BE2C (cell line): Measurements from ENCODE around the gene PIK3R5.

Experiments used
- DNase-seq: peaks from one replicate; pipeline ENCODE4 v3.0.0-alpha.2; 2020
- H3K27me3 ChIP-seq: fragments of 250-450 bp; sonication (Bioruptor Pico); 2 replicates; pipeline ENCODE4 v1.5.1; 2020; ENCODE audit warnings: mild to moderate bottlenecking
- H3K36me3 ChIP-seq: fragments of 250-450 bp; sonication (Bioruptor Pico); 2 replicates; pipeline ENCODE4 v1.5.1; 2020; ENCODE audit warnings: mild to moderate bottlenecking
- H3K4me1 ChIP-seq: fragments of 250-450 bp; sonication (Bioruptor Pico); 2 replicates; pipeline ENCODE4 v1.5.1; 2020
- H3K4me3 ChIP-seq: 2 replicates; pipeline ENCODE4 v1.5.1; 2011; ENCODE audit warnings: low read depth, low read length
- H3K9me3 ChIP-seq: fragments of 250-450 bp; sonication (Bioruptor Pico); 2 replicates; pipeline ENCODE4 v1.5.1; 2020
- TF ChIP-seq, protein P1 (sequence below): IDR thresholded peaks from 2 replicates; pipeline ENCODE4 v1.5.1; 2012; ENCODE audit warnings: mild to moderate bottlenecking, low read depth, low read length

The PIK3R5 gene

DNA sequence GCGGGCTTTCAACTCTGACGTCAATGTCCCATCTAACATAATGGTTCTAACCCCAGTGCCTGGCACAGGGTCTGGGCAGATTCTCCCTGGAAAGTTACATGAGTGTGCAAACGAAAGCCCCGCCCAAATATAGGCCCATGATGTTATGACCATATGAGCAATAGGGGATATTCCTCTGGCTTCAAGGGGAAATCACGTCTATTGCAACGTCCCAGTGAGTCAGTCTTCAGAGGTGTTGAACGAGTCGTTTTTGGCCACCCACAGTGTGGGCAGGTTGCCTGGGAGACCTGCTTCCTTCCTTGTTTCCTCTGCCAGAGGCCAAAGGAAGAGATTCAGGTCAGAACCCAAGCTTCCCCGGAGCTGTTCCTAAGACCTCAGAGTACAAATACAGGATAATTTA lies 30.3 kb downstream of the PIK3R5 start:
- Histone ChIP-seq H3K9me3 (no peaks in the 10 kb centered on the region), H3K4me1 (no peaks in the 10 kb centered on the region), H3K4me3 (no peak overlapping the region), H3K36me3 (no peaks in the 10 kb centered on the region), H3K27me3 (no peaks in the 10 kb centered on the region)
- no peak for DNase-seq
- TF ChIP-seq, protein P1, sequence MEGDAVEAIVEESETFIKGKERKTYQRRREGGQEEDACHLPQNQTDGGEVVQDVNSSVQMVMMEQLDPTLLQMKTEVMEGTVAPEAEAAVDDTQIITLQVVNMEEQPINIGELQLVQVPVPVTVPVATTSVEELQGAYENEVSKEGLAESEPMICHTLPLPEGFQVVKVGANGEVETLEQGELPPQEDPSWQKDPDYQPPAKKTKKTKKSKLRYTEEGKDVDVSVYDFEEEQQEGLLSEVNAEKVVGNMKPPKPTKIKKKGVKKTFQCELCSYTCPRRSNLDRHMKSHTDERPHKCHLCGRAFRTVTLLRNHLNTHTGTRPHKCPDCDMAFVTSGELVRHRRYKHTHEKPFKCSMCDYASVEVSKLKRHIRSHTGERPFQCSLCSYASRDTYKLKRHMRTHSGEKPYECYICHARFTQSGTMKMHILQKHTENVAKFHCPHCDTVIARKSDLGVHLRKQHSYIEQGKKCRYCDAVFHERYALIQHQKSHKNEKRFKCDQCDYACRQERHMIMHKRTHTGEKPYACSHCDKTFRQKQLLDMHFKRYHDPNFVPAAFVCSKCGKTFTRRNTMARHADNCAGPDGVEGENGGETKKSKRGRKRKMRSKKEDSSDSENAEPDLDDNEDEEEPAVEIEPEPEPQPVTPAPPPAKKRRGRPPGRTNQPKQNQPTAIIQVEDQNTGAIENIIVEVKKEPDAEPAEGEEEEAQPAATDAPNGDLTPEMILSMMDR = no peak

DNA sequence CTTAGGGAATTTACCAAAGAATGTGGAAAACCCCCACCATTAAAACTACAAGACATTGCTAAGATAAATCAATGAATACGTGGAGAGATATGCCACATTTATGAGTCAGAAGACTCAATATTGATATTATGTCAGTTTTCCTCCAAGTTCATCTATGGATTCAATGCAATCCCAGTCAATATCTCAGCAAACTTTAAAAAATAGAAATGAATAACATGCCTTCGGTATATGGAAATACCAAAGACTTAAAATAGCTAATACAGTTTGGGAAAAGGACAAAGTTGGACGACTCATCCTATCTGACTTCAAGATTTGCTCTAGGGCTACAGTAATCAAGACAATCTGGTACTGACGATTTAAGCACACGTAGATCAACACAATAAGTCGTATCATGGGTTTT lies 31.2 kb downstream of the PIK3R5 start:
- Histone ChIP-seq H3K9me3 (no peaks in the 10 kb centered on the region), H3K4me3 (no peak overlapping the region)
- TF ChIP-seq, protein P1 = no peak

GRCh38 chr17:8930649-8931048 lies 34.9 kb downstream of the PIK3R5 start:
- Histone ChIP-seq H3K9me3 (no peaks in the 10 kb centered on the region), H3K4me3 (no peak overlapping the region)
- TF ChIP-seq, protein P1 = no peak

More for the DNA sequence above, 31.2 kb downstream of the PIK3R5 start:
- Histone ChIP-seq H3K27me3 (no peaks in the 10 kb centered on the region), H3K36me3 (no peaks in the 10 kb centered on the region), H3K4me1 (no peaks in the 10 kb centered on the region)
- DNase-seq = no peak

DNA sequence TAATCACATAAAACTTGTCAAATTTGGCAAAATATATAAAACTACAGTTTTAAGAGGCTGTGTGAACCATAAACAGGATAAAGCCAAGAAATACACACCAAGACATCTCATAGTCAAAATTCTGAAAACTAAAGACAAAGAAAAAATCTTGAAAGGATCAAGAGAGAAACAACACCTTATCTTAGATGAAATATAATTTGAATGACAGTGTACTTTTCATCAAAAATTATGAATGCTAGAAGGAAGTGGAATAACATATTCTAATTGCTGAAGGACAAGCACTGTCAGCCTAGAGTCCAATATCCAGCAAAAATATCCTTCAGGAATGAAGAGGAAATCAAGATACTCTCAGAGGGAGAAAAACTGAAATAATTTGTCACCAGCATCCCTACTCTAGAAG lies 37.2 kb downstream of the PIK3R5 start:
- Histone ChIP-seq H3K27me3 (no peaks in the 10 kb centered on the region), H3K36me3 (no peaks in the 10 kb centered on the region), H3K4me1 (no peaks in the 10 kb centered on the region), H3K9me3 (no peaks in the 10 kb centered on the region), H3K4me3 (no peak overlapping the region)
- TF ChIP-seq, protein P1 = no peak
- DNase-seq = no peak

More at GRCh38 chr17:8930649-8931048, 34.9 kb downstream of the PIK3R5 start:
- DNase-seq = no peak
- no peaks in the 10 kb centered on the region for H3K4me1 ChIP-seq
- H3K36me3 ChIP-seq = no peaks in the 10 kb centered on the region
- H3K27me3 ChIP-seq = no peaks in the 10 kb centered on the region

DNA sequence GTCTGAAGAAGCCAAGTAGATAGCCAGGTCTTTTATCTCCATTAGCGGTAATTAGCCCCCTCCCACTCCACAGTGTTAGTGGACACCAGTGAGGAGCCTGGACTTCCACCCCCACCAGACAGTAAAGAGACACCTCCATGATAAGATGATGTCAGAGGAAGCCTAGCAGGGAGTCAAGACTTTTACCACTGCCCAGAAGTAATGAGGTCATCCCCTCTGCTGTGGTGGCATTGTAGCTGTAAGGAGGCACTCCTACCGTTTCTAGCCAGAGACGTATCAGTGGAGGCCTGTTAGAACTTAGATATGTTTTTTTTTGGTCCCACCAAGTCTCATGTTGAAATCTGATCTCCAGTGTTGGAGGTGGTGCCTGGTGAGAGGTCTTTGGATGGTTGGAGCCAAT lies 38.1 kb downstream of the PIK3R5 start:
- Histone ChIP-seq H3K4me3 (no peak overlapping the region), H3K27me3 (no peaks in the 10 kb centered on the region), H3K9me3 (no peaks in the 10 kb centered on the region), H3K36me3 (no peaks in the 10 kb centered on the region), H3K4me1 (no peaks in the 10 kb centered on the region)
- TF ChIP-seq, protein P1 = no peak
- DNase-seq = no peak

DNA sequence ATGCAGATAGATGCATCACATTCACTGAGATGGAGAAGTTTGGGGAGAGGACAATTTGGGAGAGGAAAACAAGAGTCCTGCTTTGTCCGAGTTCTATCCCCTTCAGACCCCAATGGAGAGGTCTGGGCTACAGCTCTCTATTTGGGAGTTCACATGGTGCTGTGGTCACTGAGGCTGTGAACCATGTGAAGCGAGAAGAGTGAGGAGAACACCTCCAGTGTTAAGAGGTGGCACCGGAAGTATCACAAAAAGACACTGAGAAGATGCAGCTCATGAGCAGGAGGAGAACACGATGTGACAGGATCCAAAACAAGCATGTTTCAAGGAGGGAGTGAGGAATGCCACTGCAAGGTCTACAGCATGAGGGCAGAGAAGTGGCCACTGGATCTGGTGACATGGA lies 39.7 kb downstream of the PIK3R5 start:
- Histone ChIP-seq H3K4me1 (no peaks in the 10 kb centered on the region), H3K36me3 (no peaks in the 10 kb centered on the region), H3K27me3 (no peaks in the 10 kb centered on the region), H3K4me3 (no peak overlapping the region), H3K9me3 (no peaks in the 10 kb centered on the region)
- TF ChIP-seq, protein P1 = no peak
- no peak for DNase-seq
